IPS-15b (cell line): ENCODE results near the gene ISYNA1.

ENCODE experiments used
- H3K27me3 ChIP-seq: one replicate; pipeline ENCODE4 v1.6.1; 2013; ENCODE audit warnings: low read length; ENCODE audit not compliant: control insufficient read depth, insufficient read depth
- H3K36me3 ChIP-seq: one replicate; pipeline ENCODE4 v1.6.1; 2013; ENCODE audit warnings: low read length; ENCODE audit not compliant: control insufficient read depth, insufficient read depth
- H3K4me1 ChIP-seq: one replicate; pipeline ENCODE4 v1.6.1; 2013; ENCODE audit warnings: mild to moderate bottlenecking, low read length; ENCODE audit not compliant: control insufficient read depth, insufficient read depth
- H3K4me3 ChIP-seq: one replicate; pipeline ENCODE4 v1.5.1; 2013; ENCODE audit warnings: low read depth, low read length
- H3K9ac ChIP-seq: one replicate; pipeline ENCODE4 v1.6.1; 2013; ENCODE audit warnings: low read depth, mild to moderate bottlenecking, low read length
- H3K9me3 ChIP-seq: one replicate; pipeline ENCODE4 v1.6.1; 2013; ENCODE audit warnings: mild to moderate bottlenecking, low read length; ENCODE audit not compliant: control insufficient read depth, insufficient read depth

ISYNA1 gene

DNA sequence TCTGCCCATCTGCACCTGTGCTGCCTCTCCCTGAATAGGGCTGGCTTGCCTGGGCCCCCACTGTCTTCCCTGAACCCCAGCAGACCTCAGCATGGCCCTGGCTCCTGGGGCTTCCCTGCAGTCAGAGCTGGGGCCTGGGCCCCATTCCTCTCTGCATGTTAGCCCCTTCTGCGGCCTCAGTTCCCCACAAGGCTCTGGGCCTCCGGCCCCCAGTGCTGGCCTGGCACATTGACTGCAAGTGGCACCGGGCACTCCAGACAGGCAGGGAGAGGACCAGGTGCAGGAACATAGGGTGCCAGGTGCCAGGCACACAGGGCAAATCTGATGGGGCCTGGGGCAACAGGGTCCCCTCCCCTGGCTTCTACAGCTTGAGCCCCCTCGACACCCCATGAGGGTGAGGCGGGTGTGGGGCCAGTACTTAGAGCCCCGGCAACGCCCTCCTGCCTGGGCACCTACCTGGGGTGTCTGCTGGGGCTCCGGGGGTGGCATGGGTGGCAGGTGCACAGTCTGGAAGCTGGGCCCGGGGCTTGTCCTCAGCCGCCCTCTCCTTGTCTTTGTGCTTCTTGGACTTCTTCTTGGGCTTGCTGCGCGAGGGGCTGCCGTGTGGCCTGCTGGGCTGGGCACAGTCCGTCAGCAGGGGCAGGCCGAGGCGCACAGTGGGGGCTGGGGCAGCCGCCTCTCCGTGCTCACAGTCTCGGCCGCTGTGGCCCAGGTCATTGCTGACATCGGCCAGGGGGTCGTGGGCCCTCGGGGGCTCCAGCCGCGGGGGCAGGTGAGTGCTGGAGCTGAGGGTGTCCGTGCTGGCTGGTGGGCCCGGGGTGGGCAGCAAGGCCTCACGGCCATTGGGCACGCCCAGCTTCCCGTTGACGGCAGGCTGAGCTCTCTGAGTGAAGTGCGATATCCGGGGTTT is 12.3 kb upstream of the ISYNA1 start:
- peaks cover 40% of the 10 kb centered on the region for H3K36me3 ChIP-seq

DNA sequence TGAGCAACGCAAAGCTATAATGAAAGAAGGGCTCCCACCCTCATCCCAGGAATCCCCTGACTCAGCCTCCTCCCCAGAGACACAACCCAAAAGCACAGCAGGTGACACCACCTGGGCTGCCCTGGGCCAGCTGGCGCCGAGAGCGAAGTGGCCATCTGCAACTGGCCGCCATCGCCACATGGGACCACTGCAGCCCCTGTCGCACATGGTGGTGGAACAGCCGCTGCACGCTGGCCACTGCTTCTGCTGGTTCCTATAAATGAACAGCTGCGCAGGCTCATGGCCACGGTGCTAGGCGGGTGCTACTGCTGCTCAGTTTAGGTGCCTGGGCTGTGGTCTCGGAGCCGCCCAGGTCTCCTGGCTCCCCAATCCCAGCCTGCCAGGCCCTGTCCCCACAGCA is 11.6 kb upstream of the ISYNA1 start:
- peaks cover 46% of the 10 kb centered on the region for H3K36me3 ChIP-seq
- H3K4me1 ChIP-seq = no peaks in the 10 kb centered on the region
- H3K9me3 ChIP-seq = no peaks in the 10 kb centered on the region
- no peak overlapping the region for H3K9ac ChIP-seq
- no peaks in the 10 kb centered on the region for H3K27me3 ChIP-seq
- H3K4me3 ChIP-seq = no peak overlapping the region

More for the DNA sequence above, 12.3 kb upstream of the ISYNA1 start:
- Histone ChIP-seq H3K4me1 (no peaks in the 10 kb centered on the region), H3K9me3 (no peaks in the 10 kb centered on the region), H3K27me3 (no peaks in the 10 kb centered on the region), H3K9ac (no peak overlapping the region), H3K4me3 (no peak overlapping the region)

DNA sequence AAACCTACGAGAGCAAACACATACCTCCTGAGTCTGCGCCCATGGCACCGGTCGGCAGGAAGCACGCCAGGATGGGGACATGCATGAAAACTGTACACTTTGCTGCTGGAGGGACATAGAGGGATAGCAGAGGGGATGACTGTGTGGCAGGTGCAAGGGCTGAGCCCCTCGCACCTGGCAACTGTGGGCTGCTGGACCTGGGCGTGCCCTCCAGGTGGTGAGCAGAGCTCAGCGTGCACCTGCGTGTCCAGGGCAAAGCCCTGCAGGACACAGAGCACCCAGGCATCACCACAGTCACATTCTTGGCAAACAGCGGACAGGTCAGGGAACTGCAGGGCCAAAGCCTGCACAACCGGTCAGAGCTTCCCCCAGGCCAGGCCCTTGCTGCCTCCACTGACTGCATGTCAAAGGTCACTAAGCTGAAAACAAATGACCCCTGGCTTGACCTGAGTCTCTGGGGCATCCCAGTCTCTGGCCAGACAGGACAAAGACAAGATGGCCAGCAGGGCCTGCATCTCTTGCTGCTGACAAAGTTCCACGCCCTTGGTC is 9.0 kb upstream of the ISYNA1 start:
- no peak overlapping the region for H3K4me3 ChIP-seq
- H3K9me3 ChIP-seq = no peaks in the 10 kb centered on the region
- no peaks in the 10 kb centered on the region for H3K4me1 ChIP-seq
- H3K27me3 ChIP-seq = no peaks in the 10 kb centered on the region
- peaks cover 54% of the 10 kb centered on the region for H3K36me3 ChIP-seq
- no peak overlapping the region for H3K9ac ChIP-seq

DNA sequence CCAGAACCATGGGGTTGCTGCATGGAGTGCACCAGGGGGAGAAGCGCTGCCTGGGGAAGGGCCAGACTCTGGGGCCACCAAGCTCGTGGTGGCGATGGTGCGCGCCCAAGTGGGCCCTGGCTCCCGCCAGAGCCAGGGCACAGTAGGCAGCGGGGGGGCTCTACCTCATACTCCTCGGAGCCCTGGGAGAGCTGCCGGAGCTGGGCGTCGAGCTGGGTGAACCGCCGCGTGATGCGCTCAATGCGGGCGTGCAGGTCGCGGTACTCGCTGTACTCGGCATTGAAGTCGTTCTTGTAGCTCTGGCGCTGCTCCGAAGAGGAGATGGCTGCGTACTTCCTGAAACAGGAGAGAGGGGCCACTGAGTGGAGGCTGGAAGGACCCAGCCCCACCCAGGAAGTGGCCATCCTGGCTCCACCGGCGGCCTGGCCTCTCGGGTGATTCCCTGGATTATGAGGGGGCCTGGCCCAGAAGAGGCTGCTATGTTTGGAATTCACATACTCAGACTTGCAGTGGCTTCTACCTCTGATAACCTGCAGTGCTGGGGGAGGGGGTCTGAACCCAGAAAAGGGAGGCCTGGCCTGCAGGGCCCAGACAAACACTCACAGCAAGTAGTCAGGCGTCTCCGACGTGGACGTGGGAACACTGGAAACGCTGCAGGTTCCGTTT is 8.3 kb upstream of the ISYNA1 start:
- H3K9me3 ChIP-seq = no peaks in the 10 kb centered on the region
- H3K27me3 ChIP-seq = no peaks in the 10 kb centered on the region
- peaks cover 52% of the 10 kb centered on the region for H3K36me3 ChIP-seq
- no peak overlapping the region for H3K9ac ChIP-seq
- no peaks in the 10 kb centered on the region for H3K4me1 ChIP-seq
- H3K4me3 ChIP-seq = no peak overlapping the region

DNA sequence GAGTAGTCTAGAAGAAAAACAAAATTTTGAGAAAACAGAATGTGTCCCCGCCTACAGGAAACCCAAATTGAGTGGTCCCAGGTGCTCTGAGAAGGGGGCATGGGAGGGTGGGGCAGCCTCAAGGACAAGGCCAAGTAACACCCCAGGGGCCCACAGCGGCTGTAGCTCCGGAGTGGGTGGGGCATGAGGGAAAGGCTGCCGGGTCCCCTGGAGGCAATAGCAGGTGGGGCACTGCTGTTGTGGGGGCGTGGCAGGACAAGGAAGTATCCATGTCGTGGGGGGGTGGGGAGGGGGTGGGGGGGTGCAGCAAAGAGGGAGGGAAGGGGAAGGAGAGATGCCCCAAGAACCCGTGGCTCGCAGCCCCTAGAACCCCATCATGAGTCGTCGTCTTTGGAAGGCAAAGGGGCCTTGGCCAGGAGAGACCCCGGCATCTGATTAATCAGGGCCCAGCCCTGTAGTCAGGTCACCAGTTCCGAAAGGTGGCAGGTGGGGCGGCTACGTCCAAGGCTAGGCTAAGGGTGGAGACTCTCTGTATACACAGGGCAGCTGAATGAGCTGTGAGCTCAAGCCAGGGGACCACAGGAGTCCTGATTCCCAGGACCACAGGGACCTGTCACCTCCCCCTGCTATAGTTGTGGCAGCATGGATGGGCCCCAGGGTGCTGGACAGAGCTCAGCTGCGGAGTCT is 7.5 kb upstream of the ISYNA1 start:
- no peak overlapping the region for H3K9ac ChIP-seq
- H3K36me3 ChIP-seq = peaks cover 48% of the 10 kb centered on the region
- no peaks in the 10 kb centered on the region for H3K4me1 ChIP-seq
- H3K9me3 ChIP-seq = no peaks in the 10 kb centered on the region
- no peaks in the 10 kb centered on the region for H3K27me3 ChIP-seq
- H3K4me3 ChIP-seq = no peak overlapping the region

DNA sequence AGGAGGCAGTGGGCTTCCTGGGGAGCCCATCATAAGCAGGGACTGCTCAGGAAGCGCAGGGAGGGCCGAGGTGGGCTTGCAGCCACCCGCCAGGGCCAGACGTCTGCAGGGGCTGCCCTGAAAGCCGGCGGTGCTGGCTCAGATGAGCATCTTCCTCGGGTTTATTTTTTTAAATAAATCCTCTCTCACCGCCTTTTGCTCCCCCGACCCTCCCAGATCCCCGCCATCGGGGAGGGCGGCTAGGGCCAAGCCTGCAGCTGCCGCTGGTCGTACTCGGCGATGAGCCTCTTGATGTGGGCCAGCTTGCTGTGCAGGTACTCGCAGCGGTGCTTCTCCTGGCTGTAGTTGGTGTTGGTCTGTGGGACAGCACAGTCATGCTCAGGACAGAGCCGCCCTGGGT is 6.6 kb upstream of the ISYNA1 start:
- peaks cover 5% of the 10 kb centered on the region for H3K4me1 ChIP-seq
- H3K27me3 ChIP-seq = no peaks in the 10 kb centered on the region
- no peak overlapping the region for H3K9ac ChIP-seq
- H3K36me3 ChIP-seq = peaks cover 39% of the 10 kb centered on the region
- no peaks in the 10 kb centered on the region for H3K9me3 ChIP-seq
- no peak overlapping the region for H3K4me3 ChIP-seq

DNA sequence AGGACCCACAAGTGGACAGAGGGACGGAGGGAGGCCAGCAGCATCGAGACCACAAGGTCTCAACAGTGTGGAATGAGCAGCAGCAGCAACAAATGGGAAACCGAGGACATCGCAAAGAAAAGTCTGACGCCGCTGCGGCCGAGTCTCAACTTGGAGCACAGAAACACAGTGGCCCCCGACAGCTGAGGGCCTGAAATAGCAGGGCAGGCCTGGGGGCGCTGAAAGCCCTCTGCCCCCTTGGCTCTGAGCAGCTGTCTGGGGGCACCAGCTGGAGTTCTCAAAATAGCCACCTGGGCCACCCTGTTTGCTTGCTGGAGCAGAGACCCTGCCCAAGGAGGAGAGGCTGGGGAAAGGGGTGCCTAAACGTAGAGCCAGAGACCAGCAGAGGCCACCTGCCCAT is 5.9 kb upstream of the ISYNA1 start:
- Histone ChIP-seq H3K36me3 (peaks cover 33% of the 10 kb centered on the region), H3K4me3 (no peak overlapping the region), H3K27me3 (no peaks in the 10 kb centered on the region), H3K9ac (no peak overlapping the region), H3K4me1 (peaks cover 12% of the 10 kb centered on the region), H3K9me3 (no peaks in the 10 kb centered on the region)

DNA sequence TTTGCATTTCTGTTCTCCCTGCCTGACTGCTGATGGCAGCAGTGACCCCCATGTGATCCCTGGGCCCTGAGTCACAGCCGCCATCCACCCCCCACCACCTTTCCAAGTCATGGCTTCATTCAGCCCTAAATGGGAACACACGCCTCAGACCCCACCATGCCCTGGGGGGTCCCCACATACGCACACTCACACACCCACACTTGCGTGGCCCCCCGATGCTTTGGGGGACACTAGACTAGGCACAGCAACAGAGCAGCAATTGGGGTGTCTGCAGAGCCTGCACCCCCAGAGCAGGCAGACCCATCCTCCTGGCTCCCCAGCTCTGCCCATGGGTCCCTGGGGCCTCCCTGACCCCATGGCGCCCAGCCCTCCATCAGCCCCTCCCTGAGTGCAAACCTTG is 5.5 kb upstream of the ISYNA1 start:
- H3K9ac ChIP-seq = no peak overlapping the region

DNA sequence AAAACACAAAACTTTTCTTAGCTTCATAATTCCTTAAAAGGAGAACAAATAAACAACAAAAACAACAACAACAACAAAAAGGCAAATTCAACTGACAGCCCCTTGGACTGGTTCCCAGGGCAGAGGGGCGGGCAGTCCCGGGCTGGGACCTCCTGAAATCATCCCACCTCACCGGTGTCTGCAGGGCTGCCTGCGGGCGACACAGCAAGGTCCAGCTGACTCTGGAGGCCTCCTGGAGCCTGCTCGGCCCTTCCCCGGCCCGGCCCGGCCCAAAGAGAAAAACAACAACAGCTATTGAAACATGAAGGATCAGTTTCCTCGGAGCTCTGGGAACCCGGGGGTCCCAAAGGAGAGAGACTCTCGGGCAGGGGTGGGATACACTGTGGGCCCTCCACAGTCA is 5.0 kb upstream of the ISYNA1 start:
- H3K4me3 ChIP-seq = no peak overlapping the region
- no peak overlapping the region for H3K9ac ChIP-seq
- H3K4me1 ChIP-seq = peaks cover 13% of the 10 kb centered on the region
- peaks cover 31% of the 10 kb centered on the region for H3K36me3 ChIP-seq
- no peaks in the 10 kb centered on the region for H3K27me3 ChIP-seq
- no peaks in the 10 kb centered on the region for H3K9me3 ChIP-seq

More for the DNA sequence above, 5.5 kb upstream of the ISYNA1 start:
- H3K4me3 ChIP-seq = no peak overlapping the region
- peaks cover 31% of the 10 kb centered on the region for H3K36me3 ChIP-seq
- H3K9me3 ChIP-seq = no peaks in the 10 kb centered on the region
- peaks cover 13% of the 10 kb centered on the region for H3K4me1 ChIP-seq
- H3K27me3 ChIP-seq = no peaks in the 10 kb centered on the region

DNA sequence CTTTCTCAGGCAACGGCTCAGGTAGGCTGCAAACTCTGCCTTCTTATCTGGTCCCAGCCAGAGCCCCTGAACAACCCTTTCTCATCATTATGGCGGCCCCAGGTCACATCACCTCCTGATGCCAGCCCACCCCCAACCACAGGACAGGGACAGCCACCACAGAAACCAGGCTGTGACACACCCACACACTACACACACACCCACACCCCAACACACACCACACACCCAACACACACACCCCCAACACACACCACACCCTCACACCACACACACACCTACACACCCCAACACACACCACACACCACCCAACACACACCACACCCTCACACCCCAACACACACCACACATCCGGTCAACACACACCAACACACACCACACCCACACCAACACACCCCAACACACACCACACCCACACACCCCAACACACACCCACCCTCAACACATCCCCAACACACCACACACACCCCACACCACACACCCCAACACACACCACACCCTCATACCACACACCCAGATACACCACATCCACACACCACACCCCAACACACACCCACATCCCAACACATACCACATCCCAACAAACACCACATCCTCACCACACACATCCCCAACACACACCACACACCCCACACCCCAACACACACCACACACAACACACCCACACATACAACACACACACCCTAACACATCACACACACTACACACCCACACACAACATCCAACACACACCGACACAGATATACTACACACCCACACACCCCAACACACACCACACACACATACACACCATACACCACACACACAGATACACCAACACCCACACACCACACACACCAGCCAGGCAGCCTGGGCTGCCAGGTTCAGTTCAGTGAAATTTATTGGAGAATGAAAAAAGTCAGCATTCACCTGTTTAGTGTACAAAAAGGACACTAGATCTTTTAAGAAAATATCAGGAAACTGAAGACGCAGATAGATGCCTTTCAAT is 4.2 kb upstream of the ISYNA1 start:
- Histone ChIP-seq H3K36me3 (peaks cover 29% of the 10 kb centered on the region), H3K9ac (no peak overlapping the region), H3K9me3 (no peaks in the 10 kb centered on the region), H3K4me1 (peaks cover 13% of the 10 kb centered on the region), H3K27me3 (no peaks in the 10 kb centered on the region), H3K4me3 (no peak overlapping the region)
